H1 (cell line): ENCODE results near the gene HBS1L. TPM values are rescaled to one million over a fixed set of nuclear protein-coding genes. Genes with fewer than 3 reads are reported as not detected.

Experiments used
- CTCF ChIA-PET: fragments of 300-600 bp; sonication (Branson Sonifier 250); formaldehyde crosslinking; loops from one replicate; lab custom pipeline; 2021; ENCODE audit not compliant: partially characterized antibody; lab: Charles Lee
- POLR2A ChIA-PET: fragments of 300-600 bp; sonication (Branson Sonifier 250); formaldehyde crosslinking; loops from one replicate; lab custom pipeline; 2021; ENCODE audit warnings: inconsistent platforms; ENCODE audit not compliant: partially characterized antibody; lab: Charles Lee
- DNase-seq, 2 experiments: peaks; one replicate each; pipeline versions ENCODE4 v3.0.0 to v3.0.0-alpha.2; 2010 to 2022; ENCODE audit warnings: low spot score in 2 of 2, low read depth in 1 of 2, mixed read lengths in 1 of 2
- FAIRE-seq: peaks from 2 replicates; lab custom pipeline; 2011; peaks lifted over from hg19 to GRCh38; lab: Jason Lieb, UNC
- H2AFZ ChIP-seq: 2 replicates; pipeline ENCODE4 v1.8.1; 2012; ENCODE audit warnings: low read length, inconsistent platforms
- H2AK5ac ChIP-seq: 2 replicates; pipeline ENCODE4 v1.6.1; 2013; ENCODE audit warnings: low read depth, low read length
- H2BK120ac ChIP-seq: replicated peaks from 2 replicates; pipeline ENCODE3; 2013; ENCODE audit warnings: low read depth, low read length, inconsistent platforms
- H2BK12ac ChIP-seq: 2 replicates; pipeline ENCODE4 v1.6.1; 2013; ENCODE audit warnings: low read depth, low read length
- H2BK15ac ChIP-seq: 2 replicates; pipeline ENCODE4 v1.6.1; 2013; ENCODE audit warnings: low read length
- H2BK20ac ChIP-seq: 2 replicates; pipeline ENCODE4 v1.6.1; 2013; ENCODE audit warnings: low read length
- H2BK5ac ChIP-seq: 2 replicates; pipeline ENCODE4 v1.6.1; 2013; ENCODE audit warnings: low read depth, low read length
- H3K14ac ChIP-seq: 2 replicates; pipeline ENCODE4 v1.6.1; 2013; ENCODE audit warnings: inconsistent platforms; ENCODE audit not compliant: insufficient read length
- H3K18ac ChIP-seq: 2 replicates; pipeline ENCODE4 v1.6.1; 2013; ENCODE audit warnings: low read length; ENCODE audit errors: extremely low read depth
- H3K23ac ChIP-seq: 2 replicates; pipeline ENCODE4 v1.6.1; 2013; ENCODE audit warnings: inconsistent platforms; ENCODE audit not compliant: insufficient read length
- H3K23me2 ChIP-seq: 2 replicates; pipeline ENCODE4 v1.6.1; 2013; ENCODE audit warnings: low read depth, low read length
- H3K27ac ChIP-seq: 2 replicates; pipeline ENCODE4 v1.6.1; 2011; ENCODE audit warnings: low read depth, low read length, inconsistent platforms
- H3K27me3 ChIP-seq, 4 experiments: replicated peaks in 1 of 4; 1 replicate in 1 of 4; 2 replicates in 3 of 4; pipeline versions ENCODE4 v1.6.1 to v1.8.1; 2011 to 2013; ENCODE audit warnings: low read length in 3 of 4, mild to moderate bottlenecking in 3 of 4, inconsistent platforms in 2 of 4, mixed read lengths in 2 of 4, moderate library complexity in 1 of 4; ENCODE audit not compliant: control insufficient read depth in 3 of 4, insufficient read depth in 3 of 4; ENCODE audit errors: extremely low read depth in 1 of 4
- H3K36me3 ChIP-seq, 4 experiments: 2 replicates each; pipeline versions ENCODE4 v1.6.1 to v1.8.1; 2011 to 2013; ENCODE audit warnings: mild to moderate bottlenecking in 4 of 4, low read length in 3 of 4, moderate library complexity in 2 of 4, control low read depth in 1 of 4, inconsistent platforms in 1 of 4; ENCODE audit not compliant: insufficient read depth in 4 of 4, control insufficient read depth in 2 of 4
- H3K4ac ChIP-seq: replicated peaks from 2 replicates; pipeline ENCODE3; 2013; ENCODE audit warnings: low read length, low read depth, mixed read lengths, inconsistent platforms; ENCODE audit not compliant: insufficient read length
- H3K4me1 ChIP-seq, 4 experiments: replicated peaks in 1 of 4; 1 replicate in 1 of 4; 2 replicates in 3 of 4; pipeline versions ENCODE4 v1.6.1 to v1.8.1; 2011 to 2013; ENCODE audit warnings: low read length in 3 of 4, inconsistent platforms in 2 of 4, mixed read lengths in 1 of 4; ENCODE audit not compliant: insufficient read depth in 4 of 4, control insufficient read depth in 3 of 4
- H3K4me2 ChIP-seq, 2 experiments: 2 replicates each; pipeline versions ENCODE4 v1.6.1 to v1.8.1; 2011 to 2013; ENCODE audit warnings: low read depth in 2 of 2, low read length in 2 of 2, control low read depth in 1 of 2, inconsistent platforms in 1 of 2, mild to moderate bottlenecking in 1 of 2; ENCODE audit not compliant: insufficient read depth in 1 of 2
- H3K4me3 ChIP-seq, 4 experiments: fragments of 200-600, 300-600 bp in 1 of 4; sonication (generic), shearing (Covaris generic), sonication (Bioruptor Twin) in 1 of 4; 2 replicates each; pipeline versions ENCODE4 v1.5.1 to v1.8.1; 2011 to 2016; ENCODE audit warnings: low read length in 4 of 4, low read depth in 3 of 4, control low read depth in 2 of 4, inconsistent platforms in 2 of 4, mild to moderate bottlenecking in 2 of 4, mixed read lengths in 1 of 4, moderate library complexity in 1 of 4; ENCODE audit not compliant: insufficient read depth in 2 of 4; ENCODE audit errors: extremely low read depth in 1 of 4
- H3K56ac ChIP-seq: replicated peaks from 2 replicates; pipeline ENCODE3; 2013; ENCODE audit warnings: low read depth, mild to moderate bottlenecking, mixed read lengths, low read length, inconsistent platforms; ENCODE audit not compliant: insufficient read length
- H3K79me1 ChIP-seq: 2 replicates; pipeline ENCODE4 v1.6.1; 2013; ENCODE audit warnings: low read depth, low read length, control low read depth
- H3K79me2 ChIP-seq, 2 experiments: 2 replicates each; pipeline versions ENCODE4 v1.6.1 to v1.8.1; 2012 to 2013; ENCODE audit warnings: low read length in 2 of 2, mild to moderate bottlenecking in 2 of 2, inconsistent platforms in 1 of 2; ENCODE audit not compliant: insufficient read depth in 2 of 2, control insufficient read depth in 1 of 2
- H3K9ac ChIP-seq, 4 experiments: replicated peaks in 1 of 4; 1 replicate in 1 of 4; 2 replicates in 3 of 4; pipeline versions ENCODE4 v1.6.1 to v1.8.1; 2011 to 2013; ENCODE audit warnings: low read depth in 3 of 4, low read length in 3 of 4, control low read depth in 2 of 4, mild to moderate bottlenecking in 2 of 4, moderate library complexity in 2 of 4, inconsistent platforms in 1 of 4; ENCODE audit errors: extremely low read depth in 1 of 4
- H3K9me3 ChIP-seq, 2 experiments: 2 replicates each; pipeline versions ENCODE4 v1.6.1 to v1.8.1; 2012 to 2013; ENCODE audit warnings: mild to moderate bottlenecking in 2 of 2, moderate library complexity in 2 of 2, control low read depth in 1 of 2, inconsistent platforms in 1 of 2, low read depth in 1 of 2, low read length in 1 of 2, mixed read lengths in 1 of 2; ENCODE audit not compliant: insufficient read depth in 2 of 2
- H4K20me1 ChIP-seq, 2 experiments: replicated peaks in 1 of 2; 2 replicates each; pipeline versions ENCODE3 to v1.8.1; 2011 to 2013; ENCODE audit warnings: inconsistent platforms in 2 of 2, low read length in 2 of 2, mild to moderate bottlenecking in 1 of 2; ENCODE audit not compliant: insufficient read depth in 2 of 2, control insufficient read depth in 1 of 2
- H4K5ac ChIP-seq: 2 replicates; pipeline ENCODE4 v1.6.1; 2013; ENCODE audit warnings: low read length, low read depth, mixed read lengths, inconsistent platforms; ENCODE audit not compliant: insufficient read length
- H4K8ac ChIP-seq: 2 replicates; pipeline ENCODE4 v1.8.0; 2013; ENCODE audit warnings: mild to moderate bottlenecking, moderate library complexity, low read length, inconsistent platforms; ENCODE audit not compliant: insufficient read depth; ENCODE audit errors: extremely low read depth
- H4K91ac ChIP-seq: replicated peaks from 2 replicates; pipeline ENCODE3; 2013; ENCODE audit warnings: low read length, mixed read lengths, inconsistent platforms; ENCODE audit not compliant: insufficient read length
- CHD1 ChIP-seq: IDR thresholded peaks from 2 replicates; pipeline ENCODE4 v1.6.1; 2012; ENCODE audit warnings: low read depth, low read length, improper control_type of control experiment
- HDAC2 ChIP-seq, 2 experiments: fragments of 300-600 bp in 1 of 2; sonication (generic) in 1 of 2; IDR thresholded peaks; 2 replicates each; pipeline ENCODE4 v1.6.1; 2011 to 2012; ENCODE audit warnings: low read depth in 2 of 2, low read length in 2 of 2, mild to moderate bottlenecking in 2 of 2, moderate library complexity in 2 of 2, borderline replicate concordance in 1 of 2, inconsistent platforms in 1 of 2
- MAFK ChIP-seq: IDR thresholded peaks from 2 replicates; pipeline ENCODE4 v1.6.1; 2012; ENCODE audit warnings: low read depth, mild to moderate bottlenecking, improper control_type of control experiment, low read length
- RBBP5 ChIP-seq: IDR thresholded peaks from 2 replicates; pipeline ENCODE4 v1.7.1; 2012; ENCODE audit warnings: low read depth, mild to moderate bottlenecking, inconsistent platforms, low read length, moderate library complexity, borderline replicate concordance
- RFX5 ChIP-seq: IDR thresholded peaks from 2 replicates; pipeline ENCODE4 v1.6.1; 2011; ENCODE audit warnings: low read depth, low read length, improper control_type of control experiment, borderline replicate concordance
- SAP30 ChIP-seq: fragments of 300-600 bp; sonication (generic); IDR thresholded peaks from 2 replicates; pipeline ENCODE4 v1.7.1; 2012; ENCODE audit warnings: low read length, moderate library complexity, mild to moderate bottlenecking, inconsistent platforms; ENCODE audit not compliant: insufficient read depth, insufficient replicate concordance
- SUZ12 ChIP-seq: fragments of 200-600 bp; sonication (generic); IDR thresholded peaks from 2 replicates; pipeline ENCODE4 v1.6.1; 2012; ENCODE audit warnings: mild to moderate bottlenecking, inconsistent platforms, low read length, moderate library complexity, mixed read lengths
- TCF12 ChIP-seq: IDR thresholded peaks from 2 replicates; pipeline ENCODE4 v1.6.1; 2011; ENCODE audit warnings: low read depth, mild to moderate bottlenecking, low read length
- WGBS, 2 experiments: shearing (Covaris generic) in 1 of 2; methylation state at CpG; one replicate each; pipeline versions ENCODE4 v1.1.6 to v1.1.7; 2013 to 2015; ENCODE audit warnings: low lambda C conversion rate in 2 of 2, mixed read lengths in 2 of 2, inconsistent platforms in 1 of 2, low coverage in 1 of 2, missing lambda C conversion rate in 1 of 2; ENCODE audit not compliant: insufficient replicate concordance in 2 of 2, insufficient coverage in 1 of 2, insufficient read length in 1 of 2; ENCODE audit errors: extremely low coverage in 1 of 2, missing lambda C conversion rate in 1 of 2; 5-methylcytosine and 5-hydroxymethylcytosine counted together
- polyA plus RNA-seq, 7 experiments: library from polyadenylated mRNA; depleted of rRNA in 3 of 7; stranded (reverse) in 5 of 7; unstranded in 2 of 7; fragments of >200 nt in 5 of 7; fragments of 200-250 nt in 2 of 7; gene quantifications; 1 replicate in 5 of 7; 2 replicates in 1 of 7; 4 replicates in 1 of 7; pipeline versions ENCODE4 v1.2.1 to v1.2.3, GENCODE V29; 2011 to 2013; ENCODE audit warnings: missing spikeins in 2 of 7, mixed read lengths in 2 of 7
- total RNA-seq: library from RNA; stranded (reverse); fragmentation: NEBNext Ultra II Directional; extraction: Animal tissue kit (Norgen Biotek cat#: 25700); gene quantifications from 2 replicates; pipeline ENCODE4 v1.2.1, GENCODE V29; 2021

The HBS1L gene
- total and polyA plus RNA-seq, 2 of the 8 experiments (the other 6 are each of a cell fraction or from before 2014, with no cell fraction given): 28.1 to 97.1 TPM

- no peak overlapping the region for H2BK5ac ChIP-seq
- H4K5ac ChIP-seq: no peak overlapping the region
- H3K27ac ChIP-seq: no peak overlapping the region
- no peak overlapping the region for H4K8ac ChIP-seq
- H3K4me3 ChIP-seq: no peak overlapping the region
- H2BK12ac ChIP-seq: no peak overlapping the region
- POLR2A ChIA-PET: no interaction called here
- no peak overlapping the region for H3K9ac ChIP-seq
- no peaks in the 10 kb centered on the region for H3K23me2 ChIP-seq
- no peaks in the 10 kb centered on the region for H3K9me3 ChIP-seq
- H2BK120ac ChIP-seq: no peak overlapping the region
- no peak overlapping the region for H3K4ac ChIP-seq
- 84% methylated on average over 6 of the region's 6 CpGs; no CpG with 5 or more reads in 1 of the 2 experiments for WGBS, 2 experiments
- no peaks in the 10 kb centered on the region; a peak in 1 of 4 replicates for H3K79me2 ChIP-seq
- H3K14ac ChIP-seq: no peak overlapping the region
- H3K4me2 ChIP-seq: no peak overlapping the region
- H3K27me3 ChIP-seq: peaks cover 0 to 1% (median 0%) of the 10 kb centered on the region in 4 experiments; a peak in 1 of 7 replicates
- H4K20me1 ChIP-seq: peaks cover 0 to 2% of the 10 kb centered on the region in 2 experiments
- no peak overlapping the region for H3K18ac ChIP-seq
- H3K79me1 ChIP-seq: no peaks in the 10 kb centered on the region; the same call in 1 of the 2 replicates
- CTCF ChIA-PET: interaction anchor here (1.9 kb wide), 1 partner anchor 9 kb away, joined by 6 read pairs; no protein-coding TSS in a partner anchor
- no peaks in the 10 kb centered on the region for H3K4me1 ChIP-seq
- TF ChIP-seq HDAC2 (IDR thresholded peaks at IDR 0.05; ENCODE audit: borderline replicate concordance in 1 of 2, low read depth in 2 of 2, low read length in 2 of 2) (no peak), RBBP5 (no peak), SUZ12 (no peak), SAP30 (no peak), TCF12 (no peak), CHD1 (no peak), MAFK (no peak), RFX5 (no peak)
- TF ChIP-seq, all 59 proteins: peak for 0
- Histone ChIP-seq H3K36me3 (no peaks in the 10 kb centered on the region), H4K91ac (no peak overlapping the region), H3K56ac (no peak overlapping the region), H2BK15ac (no peak overlapping the region), H2BK20ac (no peak overlapping the region), H3K23ac (no peak overlapping the region), H2AFZ (no peak overlapping the region), H2AK5ac (no peak overlapping the region)
- FAIRE-seq (no peak), DNase-seq (no peak)
Observed at GRCh38 chr6:135008072-135008940, 46.3 kb downstream of the HBS1L start.
